Nephron progenitor cell (in vitro differentiated cells): ENCODE data around the gene HIVEP3.

ENCODE experiments used
- DNase-seq: peaks from one replicate; pipeline ENCODE4 v3.0.0; 2021
- H3K27ac Mint-ChIP-seq: 2 replicates; pipeline ENCODE4 v1.8.0; 2021; ENCODE audit warnings: mild to moderate bottlenecking, moderate library complexity, mixed read lengths
- H3K27me3 Mint-ChIP-seq: 2 replicates; pipeline ENCODE4 v1.8.0; 2021; ENCODE audit warnings: mild to moderate bottlenecking, low read depth, mixed read lengths; ENCODE audit not compliant: poor library complexity
- H3K36me3 Mint-ChIP-seq: 2 replicates; pipeline ENCODE4 v1.8.0; 2021; ENCODE audit warnings: low read depth, mixed read lengths
- H3K4me1 Mint-ChIP-seq: 2 replicates; pipeline ENCODE4 v1.8.0; 2021; ENCODE audit warnings: mixed read lengths
- H3K4me3 Mint-ChIP-seq: 2 replicates; pipeline ENCODE4 v1.8.0; 2021; ENCODE audit warnings: mild to moderate bottlenecking, moderate library complexity, mixed read lengths
- H3K9me3 Mint-ChIP-seq: 2 replicates; pipeline ENCODE4 v1.8.0; 2021; ENCODE audit warnings: mild to moderate bottlenecking, moderate library complexity, mixed read lengths
- CTCF ChIP-seq: fragments of 200-600 bp; sonication (generic); IDR thresholded peaks from 2 replicates; pipeline ENCODE4 v1.5.0; 2021; ENCODE audit warnings: antibody characterized with exemption

HIVEP3 gene

GRCh38 chr1:41497461-41498030 is 421.2 kb downstream of the HIVEP3 start:
- TF ChIP-seq CTCF = no peak
- H3K27ac Mint-ChIP-seq = no peak overlapping the region
- H3K36me3 Mint-ChIP-seq = no peaks in the 10 kb centered on the region
- H3K9me3 Mint-ChIP-seq = no peaks in the 10 kb centered on the region
- no peak for DNase-seq
- peak overlapping the region; percentile 40 for H3K4me3 Mint-ChIP-seq
- H3K4me1 Mint-ChIP-seq = peaks cover 37% of the 10 kb centered on the region
- peaks cover 6% of the 10 kb centered on the region for H3K27me3 Mint-ChIP-seq

GRCh38 chr1:41497056-41497440 is 421.7 kb downstream of the HIVEP3 start:
- Mint-ChIP-seq H3K4me1 (peaks cover 33% of the 10 kb centered on the region), H3K27me3 (peaks cover 6% of the 10 kb centered on the region)

GRCh38 chr1:41496080-41497055 is 422.4 kb downstream of the HIVEP3 start:
- Mint-ChIP-seq H3K27me3 (peaks cover 6% of the 10 kb centered on the region), H3K27ac (no peak overlapping the region), H3K9me3 (no peaks in the 10 kb centered on the region), H3K4me3 (no peak overlapping the region), H3K36me3 (no peaks in the 10 kb centered on the region), H3K4me1 (peaks cover 33% of the 10 kb centered on the region)
- TF ChIP-seq CTCF = no peak
- peak; percentile 84 for DNase-seq

More at GRCh38 chr1:41497056-41497440, 421.7 kb downstream of the HIVEP3 start:
- H3K4me3 Mint-ChIP-seq = no peak overlapping the region
- DNase-seq = no peak
- no peaks in the 10 kb centered on the region for H3K36me3 Mint-ChIP-seq
- no peak overlapping the region for H3K27ac Mint-ChIP-seq
- no peaks in the 10 kb centered on the region for H3K9me3 Mint-ChIP-seq
- TF ChIP-seq CTCF = no peak

- Mint-ChIP-seq H3K4me1 (peaks cover 33% of the 10 kb centered on the region), H3K4me3 (peak overlapping the region; percentile 18), H3K9me3 (no peaks in the 10 kb centered on the region), H3K36me3 (no peaks in the 10 kb centered on the region), H3K27ac (no peak overlapping the region), H3K27me3 (peaks cover 6% of the 10 kb centered on the region)
- no peak for DNase-seq
- TF ChIP-seq CTCF = peak; percentile 16
These were observed 423.3 kb downstream of the HIVEP3 start for GRCh38 chr1:41495210-41495948.

- Mint-ChIP-seq H3K4me1 (peaks cover 34% of the 10 kb centered on the region), H3K9me3 (no peaks in the 10 kb centered on the region), H3K4me3 (peak overlapping the region; percentile 54), H3K27me3 (peaks cover 9% of the 10 kb centered on the region), H3K27ac (peak overlapping the region; percentile 83), H3K36me3 (no peaks in the 10 kb centered on the region)
- no peak for DNase-seq
- TF ChIP-seq CTCF = no peak
These were observed 424.1 kb downstream of the HIVEP3 start for GRCh38 chr1:41494351-41495209.
